ENCODE measurements around the gene ANTXR1. TPM values are rescaled to one million over a fixed set of nuclear protein-coding genes. Genes with fewer than 3 reads are reported as not detected.
"Not testable (repeated sequence)": the region's sequence is repeated elsewhere in the genome, so short reads cannot be mapped to it uniquely, and the experiment has no call there.

ANTXR1 gene
- total RNA-seq, 1 donor, result 61.5 TPM

- TF ChIP-seq, protein P1, sequence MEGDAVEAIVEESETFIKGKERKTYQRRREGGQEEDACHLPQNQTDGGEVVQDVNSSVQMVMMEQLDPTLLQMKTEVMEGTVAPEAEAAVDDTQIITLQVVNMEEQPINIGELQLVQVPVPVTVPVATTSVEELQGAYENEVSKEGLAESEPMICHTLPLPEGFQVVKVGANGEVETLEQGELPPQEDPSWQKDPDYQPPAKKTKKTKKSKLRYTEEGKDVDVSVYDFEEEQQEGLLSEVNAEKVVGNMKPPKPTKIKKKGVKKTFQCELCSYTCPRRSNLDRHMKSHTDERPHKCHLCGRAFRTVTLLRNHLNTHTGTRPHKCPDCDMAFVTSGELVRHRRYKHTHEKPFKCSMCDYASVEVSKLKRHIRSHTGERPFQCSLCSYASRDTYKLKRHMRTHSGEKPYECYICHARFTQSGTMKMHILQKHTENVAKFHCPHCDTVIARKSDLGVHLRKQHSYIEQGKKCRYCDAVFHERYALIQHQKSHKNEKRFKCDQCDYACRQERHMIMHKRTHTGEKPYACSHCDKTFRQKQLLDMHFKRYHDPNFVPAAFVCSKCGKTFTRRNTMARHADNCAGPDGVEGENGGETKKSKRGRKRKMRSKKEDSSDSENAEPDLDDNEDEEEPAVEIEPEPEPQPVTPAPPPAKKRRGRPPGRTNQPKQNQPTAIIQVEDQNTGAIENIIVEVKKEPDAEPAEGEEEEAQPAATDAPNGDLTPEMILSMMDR (IDR thresholded peaks at IDR 0.05; ENCODE audit: insufficient read depth, low read length), result no peak
- no peak overlapping the region for H3K4me3 ChIP-seq (ENCODE audit: low read depth, low read length)
- DNase-seq (ENCODE audit: low read depth), result no peak
Observed at GRCh38 chr2:69169655-69170389, 156.8 kb downstream of the ANTXR1 start.

GRCh38 chr2:69170661-69171060 lies 157.7 kb downstream of the ANTXR1 start:
- DNase-seq (ENCODE audit: low read depth), result no peak
- H3K4me3 ChIP-seq (ENCODE audit: low read depth, low read length), result no peak overlapping the region
- TF ChIP-seq, protein P1 (IDR thresholded peaks at IDR 0.05; ENCODE audit: insufficient read depth, low read length), result no peak

DNA sequence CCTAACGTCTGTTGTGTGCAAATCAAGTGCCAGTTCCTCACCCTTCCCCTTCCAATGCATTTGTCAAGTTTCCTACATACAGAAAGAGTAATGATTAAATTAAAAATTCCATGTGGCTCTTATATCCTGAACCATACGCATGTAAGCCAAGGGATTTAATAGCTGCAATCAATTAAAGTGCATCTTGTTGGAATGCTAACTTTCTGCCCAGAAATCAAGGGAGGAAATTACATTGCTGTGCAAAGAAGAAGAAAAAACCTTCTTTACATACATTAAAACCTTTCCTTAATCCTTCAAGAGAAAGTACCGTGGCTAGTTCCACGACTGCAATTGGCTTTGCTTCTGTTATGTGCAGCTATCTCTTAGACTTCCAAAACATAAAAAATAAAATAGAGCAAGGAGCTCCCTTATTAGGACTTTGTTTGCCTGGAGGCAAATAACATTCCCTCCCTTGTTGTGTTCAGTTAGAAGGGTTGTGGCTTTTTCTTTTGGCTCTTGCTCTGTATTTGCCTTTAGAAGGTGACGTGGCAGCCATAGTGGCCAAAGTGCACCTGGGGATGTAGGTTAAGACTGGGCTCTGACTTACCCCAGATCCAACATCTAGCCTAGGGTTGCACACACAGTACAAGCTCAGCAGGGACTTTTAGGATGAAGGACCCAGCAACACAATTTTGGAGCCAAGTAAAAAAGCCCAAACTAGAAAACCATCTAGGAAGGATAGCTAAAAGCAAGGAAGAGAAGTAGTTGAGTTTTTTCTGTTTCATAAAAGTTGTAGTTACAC lies 158.3 kb downstream of the ANTXR1 start:
- TF ChIP-seq, protein P1 (IDR thresholded peaks at IDR 0.05; ENCODE audit: insufficient read depth, low read length), result no peak
- H3K4me3 ChIP-seq (ENCODE audit: low read depth, low read length), result no peak overlapping the region
- DNase-seq (ENCODE audit: low read depth), result peak; percentile 34

DNA sequence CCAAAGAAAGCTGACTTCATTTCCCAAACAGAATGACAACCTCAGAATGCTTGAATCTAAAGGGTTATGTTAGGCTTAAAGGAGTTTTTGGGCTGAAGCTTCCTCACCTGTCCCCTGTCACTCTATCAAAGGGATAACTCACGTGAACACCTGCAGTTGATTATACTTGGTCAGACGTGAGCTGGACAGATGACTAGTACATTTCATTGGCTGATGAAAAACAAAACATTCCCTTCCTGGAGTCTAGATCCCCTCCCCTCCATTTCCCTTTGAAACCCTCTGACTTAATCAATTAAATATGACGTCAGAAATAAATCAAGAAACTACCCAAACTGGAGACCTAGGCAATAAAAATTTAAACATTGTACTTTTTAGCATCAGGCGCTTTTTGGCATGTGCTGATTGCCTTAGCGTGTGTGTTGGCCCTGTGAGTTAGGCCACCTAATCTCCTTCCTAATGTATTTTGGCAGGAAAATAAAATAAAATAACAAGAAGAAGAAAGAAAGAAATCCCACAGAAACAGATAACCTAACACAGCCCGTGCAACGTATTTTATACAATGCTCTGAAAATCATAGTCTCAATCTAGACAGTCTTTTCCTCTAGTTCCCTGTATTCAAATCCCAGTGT lies 159.0 kb downstream of the ANTXR1 start:
- DNase-seq (ENCODE audit: low read depth), result peak; percentile 70
- H3K4me3 ChIP-seq (ENCODE audit: low read depth, low read length), result no peak overlapping the region
- TF ChIP-seq, protein P1 (IDR thresholded peaks at IDR 0.05; ENCODE audit: insufficient read depth, low read length), result no peak

DNA sequence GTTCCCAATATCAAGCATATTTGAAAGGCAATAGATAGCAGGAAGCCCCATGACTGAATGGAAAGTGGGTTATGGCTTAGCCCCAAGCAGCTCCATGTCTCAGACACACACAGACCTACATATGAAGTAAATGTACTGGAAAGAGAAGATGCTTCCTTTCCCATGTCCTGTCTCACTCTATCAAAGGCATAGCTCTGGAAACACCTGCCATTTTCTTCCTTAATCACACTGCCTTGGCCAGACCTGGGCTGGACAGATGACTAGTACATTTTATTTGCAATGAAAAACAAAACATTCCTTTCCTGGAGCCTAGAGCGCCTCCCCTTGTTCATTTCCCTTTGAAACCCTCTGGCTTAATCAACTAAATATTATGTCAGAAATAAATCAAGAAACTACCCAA lies 160.7 kb downstream of the ANTXR1 start:
- TF ChIP-seq, protein P1 (IDR thresholded peaks at IDR 0.05; ENCODE audit: insufficient read depth, low read length), result no peak
- no peak for DNase-seq (ENCODE audit: low read depth)
- no peak overlapping the region for H3K4me3 ChIP-seq (ENCODE audit: low read depth, low read length)

DNA sequence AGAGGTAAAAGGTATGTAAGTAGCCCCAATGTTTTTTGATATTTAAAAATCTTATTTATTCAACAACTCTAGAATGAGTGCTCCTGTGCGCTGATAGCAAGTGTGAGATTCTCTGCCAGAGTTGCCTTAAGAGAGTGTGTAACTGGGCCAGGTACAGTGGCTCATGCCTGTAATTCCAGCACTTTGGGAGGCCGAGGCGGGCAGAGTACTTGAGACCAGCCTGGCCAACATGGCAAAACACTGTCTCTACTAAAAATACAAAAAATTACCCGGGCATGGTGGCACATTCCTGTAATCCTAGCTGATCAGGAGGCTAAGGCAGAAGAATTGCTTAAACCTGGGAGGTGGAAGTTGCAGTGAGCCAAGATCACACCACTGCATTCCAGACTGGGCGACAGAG lies 161.2 kb downstream of the ANTXR1 start:
- not testable (repeated sequence) for DNase-seq (ENCODE audit: low read depth); H3K4me3 ChIP-seq (ENCODE audit: low read depth, low read length)

Measured in fibroblast of the aortic adventitia (primary cell).